ENCODE measurements around the gene TDRD3. TPM values are rescaled to one million over a fixed set of nuclear protein-coding genes. Genes with fewer than 3 reads are reported as not detected.

The TDRD3 gene
- total RNA-seq, 1 donor from 2014 or later = 40.6 TPM

DNA sequence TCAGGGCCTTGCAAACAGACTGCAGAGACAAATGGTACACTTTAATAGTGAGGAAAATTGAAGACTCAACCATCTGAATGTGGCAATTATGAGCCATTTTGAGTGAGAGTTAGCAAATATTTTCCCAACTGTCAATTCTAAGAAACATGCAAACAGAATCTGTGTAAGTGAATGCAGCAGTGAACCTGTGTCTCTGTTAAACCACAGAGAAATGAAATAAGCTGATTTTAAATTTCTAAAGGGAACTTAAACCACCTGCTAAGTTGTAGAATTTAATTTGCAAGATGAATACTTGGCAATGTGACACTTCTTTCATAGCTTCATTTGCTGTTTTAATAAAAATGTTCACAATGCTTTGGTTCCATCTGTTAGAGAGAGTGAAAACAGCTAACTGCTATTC lies 42.0 kb upstream of the TDRD3 start:
- H3K27me3 ChIP-seq = no peaks in the 10 kb centered on the region
- no peaks in the 10 kb centered on the region for H3K79me2 ChIP-seq (ENCODE audit: low read depth)
- H3K27ac ChIP-seq = no peak overlapping the region
- H3F3A ChIP-seq (ENCODE audit: low read depth) = no peaks in the 10 kb centered on the region
- H3K4me3 ChIP-seq = no peak overlapping the region
- H3K9me3 ChIP-seq (ENCODE audit: low read depth) = no peaks in the 10 kb centered on the region
- no peak overlapping the region for H3K4me3 Mint-ChIP-seq
- no peak overlapping the region for H3K4me2 ChIP-seq
- no peaks in the 10 kb centered on the region for H4K20me1 ChIP-seq (ENCODE audit: low read depth)
- no peaks in the 10 kb centered on the region for H3K4me1 Mint-ChIP-seq
- H3K27me3 Mint-ChIP-seq (ENCODE audit: insufficient read depth, low read depth) = peaks cover 3% of the 10 kb centered on the region
- H3K36me3 ChIP-seq = no peaks in the 10 kb centered on the region
- no peak overlapping the region for H3K27ac Mint-ChIP-seq
- no peak overlapping the region for H2AFZ ChIP-seq (replicated peaks)
- no peaks in the 10 kb centered on the region for H3K36me3 Mint-ChIP-seq
- no peak for TF ChIP-seq EZH2 (IDR thresholded peaks at IDR 0.05)
- no peak for TF ChIP-seq CTCF (IDR thresholded peaks at IDR 0.05)
- no peak for TF ChIP-seq EZH2phosphoT487 (IDR thresholded peaks at IDR 0.05)
- H3K9ac ChIP-seq = no peak overlapping the region
- no peak for DNase-seq (ENCODE audit: low spot score)
- no peaks in the 10 kb centered on the region for H3K4me1 ChIP-seq
- H3K9me3 Mint-ChIP-seq = peaks cover 2% of the 10 kb centered on the region

DNA sequence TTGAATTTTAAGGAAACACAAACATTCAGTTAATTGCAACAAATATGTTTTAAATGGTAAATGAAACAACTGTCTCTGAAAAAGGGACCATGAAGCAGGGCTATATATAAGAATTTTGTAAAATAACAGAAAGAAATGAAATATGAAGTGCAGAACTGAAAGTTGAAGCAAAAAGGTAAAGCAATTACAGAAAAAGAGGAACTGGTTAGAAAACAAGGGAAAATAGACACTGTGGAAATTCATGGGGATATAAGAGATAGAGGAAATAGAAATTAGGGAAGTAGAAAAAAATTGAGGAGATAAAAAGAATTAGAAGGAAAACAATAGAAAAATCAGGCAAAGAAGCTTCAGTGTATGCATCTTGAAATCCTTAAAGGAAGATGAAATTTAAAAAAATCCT lies 40.0 kb upstream of the TDRD3 start:
- Histone ChIP-seq H3K4me3 (no peak overlapping the region), H2AFZ (replicated peaks) (no peak overlapping the region), H3K4me2 (no peak overlapping the region), H3K9ac (no peak overlapping the region), H4K20me1 (ENCODE audit: low read depth) (no peaks in the 10 kb centered on the region), H3K4me1 (no peaks in the 10 kb centered on the region), H3K36me3 (no peaks in the 10 kb centered on the region), H3K79me2 (ENCODE audit: low read depth) (no peaks in the 10 kb centered on the region), H3F3A (ENCODE audit: low read depth) (no peaks in the 10 kb centered on the region), H3K9me3 (ENCODE audit: low read depth) (no peaks in the 10 kb centered on the region), H3K27ac (no peak overlapping the region), H3K27me3 (no peaks in the 10 kb centered on the region)
- DNase-seq (ENCODE audit: low spot score) = no peak
- Mint-ChIP-seq H3K36me3 (no peaks in the 10 kb centered on the region), H3K27ac (no peak overlapping the region), H3K27me3 (ENCODE audit: insufficient read depth, low read depth) (peaks cover 3% of the 10 kb centered on the region), H3K4me1 (no peaks in the 10 kb centered on the region), H3K4me3 (no peak overlapping the region), H3K9me3 (peaks cover 2% of the 10 kb centered on the region)
- TF ChIP-seq EZH2 (IDR thresholded peaks at IDR 0.05) = no peak
- TF ChIP-seq CTCF (IDR thresholded peaks at IDR 0.05) = no peak
- no peak for TF ChIP-seq EZH2phosphoT487 (IDR thresholded peaks at IDR 0.05)

DNA sequence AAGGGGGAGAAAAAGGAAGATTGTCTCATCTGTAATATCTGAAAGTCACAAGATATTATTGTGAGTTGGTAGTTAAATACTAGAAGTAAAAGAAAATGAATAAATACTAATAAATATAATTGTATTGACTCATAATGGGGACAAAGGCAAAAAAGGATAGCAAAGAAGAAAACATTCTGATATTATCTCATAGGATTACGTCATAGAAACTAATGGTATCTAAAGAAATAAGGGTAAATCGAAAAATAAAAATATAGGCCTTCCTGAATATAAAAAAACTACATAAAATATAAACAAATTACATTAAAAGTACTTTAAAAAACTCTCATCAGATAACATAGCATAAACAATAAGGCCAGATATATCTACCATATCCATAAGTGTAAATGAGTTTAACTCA lies 38.6 kb upstream of the TDRD3 start:
- Mint-ChIP-seq H3K4me1 (no peaks in the 10 kb centered on the region), H3K27ac (no peak overlapping the region), H3K9me3 (no peaks in the 10 kb centered on the region), H3K4me3 (no peak overlapping the region), H3K36me3 (no peaks in the 10 kb centered on the region), H3K27me3 (ENCODE audit: insufficient read depth, low read depth) (peaks cover 3% of the 10 kb centered on the region)
- H2AFZ ChIP-seq (replicated peaks) = no peak overlapping the region
- no peaks in the 10 kb centered on the region for H3K27me3 ChIP-seq
- no peaks in the 10 kb centered on the region for H3K79me2 ChIP-seq (ENCODE audit: low read depth)
- no peaks in the 10 kb centered on the region for H4K20me1 ChIP-seq (ENCODE audit: low read depth)
- H3K9ac ChIP-seq = no peak overlapping the region
- DNase-seq (ENCODE audit: low spot score) = no peak
- H3K36me3 ChIP-seq = no peaks in the 10 kb centered on the region
- TF ChIP-seq EZH2phosphoT487 (IDR thresholded peaks at IDR 0.05) (no peak), EZH2 (IDR thresholded peaks at IDR 0.05) (no peak), CTCF (IDR thresholded peaks at IDR 0.05) (no peak)
- no peaks in the 10 kb centered on the region for H3K4me1 ChIP-seq
- no peak overlapping the region for H3K27ac ChIP-seq
- no peak overlapping the region for H3K4me2 ChIP-seq
- no peaks in the 10 kb centered on the region for H3F3A ChIP-seq (ENCODE audit: low read depth)
- H3K9me3 ChIP-seq (ENCODE audit: low read depth) = no peaks in the 10 kb centered on the region
- no peak overlapping the region for H3K4me3 ChIP-seq

DNA sequence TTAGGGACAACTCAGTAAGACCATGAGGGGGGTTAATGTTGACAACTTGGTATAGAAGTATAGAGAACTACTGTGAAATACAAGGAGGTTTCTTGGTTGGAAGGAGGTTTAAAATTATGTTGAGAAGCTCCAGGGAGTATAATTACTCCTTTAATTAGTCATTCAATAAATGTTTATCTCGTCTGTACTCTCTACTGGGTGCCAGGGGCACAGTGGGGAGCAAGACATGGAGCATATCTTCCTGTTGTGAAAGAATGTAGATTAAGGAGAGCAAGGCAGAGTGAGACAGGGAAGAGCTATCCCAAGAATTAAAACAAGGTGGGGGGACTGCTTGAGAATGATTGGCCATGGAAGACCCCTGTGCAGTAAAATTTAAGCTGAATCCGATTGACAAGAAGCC lies 33.7 kb upstream of the TDRD3 start:
- no peak overlapping the region for H2AFZ ChIP-seq (replicated peaks)
- no peaks in the 10 kb centered on the region for H3K4me1 Mint-ChIP-seq
- H3K9me3 ChIP-seq (ENCODE audit: low read depth) = no peaks in the 10 kb centered on the region
- no peak overlapping the region for H3K4me3 Mint-ChIP-seq
- no peak for TF ChIP-seq CTCF (IDR thresholded peaks at IDR 0.05)
- TF ChIP-seq EZH2phosphoT487 (IDR thresholded peaks at IDR 0.05) = no peak
- TF ChIP-seq EZH2 (IDR thresholded peaks at IDR 0.05) = no peak
- DNase-seq (ENCODE audit: low spot score) = no peak
- H3K27ac ChIP-seq = no peak overlapping the region
- H3K27me3 ChIP-seq = no peaks in the 10 kb centered on the region
- H4K20me1 ChIP-seq (ENCODE audit: low read depth) = no peaks in the 10 kb centered on the region
- no peak overlapping the region for H3K4me3 ChIP-seq
- H3K36me3 Mint-ChIP-seq = no peaks in the 10 kb centered on the region
- H3K36me3 ChIP-seq = no peaks in the 10 kb centered on the region
- H3K27ac Mint-ChIP-seq = no peak overlapping the region
- H3F3A ChIP-seq (ENCODE audit: low read depth) = no peaks in the 10 kb centered on the region
- no peaks in the 10 kb centered on the region for H3K79me2 ChIP-seq (ENCODE audit: low read depth)
- no peak overlapping the region for H3K4me2 ChIP-seq
- H3K27me3 Mint-ChIP-seq (ENCODE audit: insufficient read depth, low read depth) = peaks cover 6% of the 10 kb centered on the region
- no peaks in the 10 kb centered on the region for H3K9me3 Mint-ChIP-seq
- no peaks in the 10 kb centered on the region for H3K4me1 ChIP-seq
- no peak overlapping the region for H3K9ac ChIP-seq

All from neural progenitor cell (in vitro differentiated cells).